Testis (tissue), 2 donors: ENCODE measurements around the gene CEP85.
"Not testable (repeated sequence)": the region's sequence is repeated elsewhere in the genome, so short reads cannot be mapped to it uniquely, and the experiment has no call there.

Source experiments
- POLR2A ChIP-seq: fragments of 450-650 bp; IDR thresholded peaks from one replicate; pipeline ENCODE4 v1.6.1; 2017; ENCODE audit warnings: antibody characterized with exemption, mild to moderate bottlenecking, moderate library complexity
- TF ChIP-seq, protein P1 (sequence below), 3 experiments: fragments of 450-650 bp in 2 of 3; fragments of 200-600 bp in 1 of 3; sonication (generic) in 1 of 3; IDR thresholded peaks; one replicate each; pipeline ENCODE4 v1.5.1; 2016 to 2019; ENCODE audit warnings: antibody characterized with exemption in 3 of 3, mild to moderate bottlenecking in 2 of 3, moderate library complexity in 1 of 3

DNA sequence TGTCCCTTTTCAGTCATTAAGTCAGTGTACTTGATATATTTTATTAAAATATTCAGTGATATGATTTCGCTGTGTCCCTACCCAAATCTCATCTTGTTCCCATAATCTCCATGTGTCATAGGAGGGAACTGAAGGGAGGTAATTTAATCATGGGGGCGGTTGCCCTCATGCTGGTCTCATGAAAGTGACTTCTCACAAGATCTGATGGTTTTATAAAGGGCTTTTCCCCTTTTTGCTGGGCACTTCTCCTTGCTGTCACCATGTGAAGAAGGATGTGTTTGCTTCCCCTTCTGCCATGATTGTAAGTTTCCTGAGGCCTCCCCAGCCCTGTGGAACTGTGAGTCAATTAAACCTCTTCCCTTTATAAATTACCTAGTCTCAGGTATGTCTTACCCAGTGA, 3.3 kb upstream of the CEP85 start:
- TF ChIP-seq, protein P1, sequence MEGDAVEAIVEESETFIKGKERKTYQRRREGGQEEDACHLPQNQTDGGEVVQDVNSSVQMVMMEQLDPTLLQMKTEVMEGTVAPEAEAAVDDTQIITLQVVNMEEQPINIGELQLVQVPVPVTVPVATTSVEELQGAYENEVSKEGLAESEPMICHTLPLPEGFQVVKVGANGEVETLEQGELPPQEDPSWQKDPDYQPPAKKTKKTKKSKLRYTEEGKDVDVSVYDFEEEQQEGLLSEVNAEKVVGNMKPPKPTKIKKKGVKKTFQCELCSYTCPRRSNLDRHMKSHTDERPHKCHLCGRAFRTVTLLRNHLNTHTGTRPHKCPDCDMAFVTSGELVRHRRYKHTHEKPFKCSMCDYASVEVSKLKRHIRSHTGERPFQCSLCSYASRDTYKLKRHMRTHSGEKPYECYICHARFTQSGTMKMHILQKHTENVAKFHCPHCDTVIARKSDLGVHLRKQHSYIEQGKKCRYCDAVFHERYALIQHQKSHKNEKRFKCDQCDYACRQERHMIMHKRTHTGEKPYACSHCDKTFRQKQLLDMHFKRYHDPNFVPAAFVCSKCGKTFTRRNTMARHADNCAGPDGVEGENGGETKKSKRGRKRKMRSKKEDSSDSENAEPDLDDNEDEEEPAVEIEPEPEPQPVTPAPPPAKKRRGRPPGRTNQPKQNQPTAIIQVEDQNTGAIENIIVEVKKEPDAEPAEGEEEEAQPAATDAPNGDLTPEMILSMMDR (IDR thresholded peaks at IDR 0.05), result not testable (repeated sequence)
- not testable (repeated sequence) for TF ChIP-seq POLR2A
